PC-9 (cell line): ENCODE data around the gene RFX4.

Experiments
- CTCF ChIP-seq: fragments of 200-600 bp; sonication (generic); conservative IDR thresholded peaks from 2 replicates; pipeline ENCODE4 v1.6.1; 2017; ENCODE audit warnings: mixed run types, antibody characterized with exemption, mild to moderate bottlenecking, moderate library complexity
- EZH2 ChIP-seq: fragments of 200-600 bp; sonication (generic); IDR thresholded peaks from 2 replicates; pipeline ENCODE4 v1.8.0; 2017; ENCODE audit warnings: antibody characterized with exemption, low read depth

GRCh38 chr12:106704081-106704480 is 121.3 kb downstream of the RFX4 start:
- TF ChIP-seq CTCF (no peak), EZH2 (no peak)
